AG04450 (cell line): Measurements from ENCODE around the gene MDN1. TPM values are rescaled to one million over a fixed set of nuclear protein-coding genes. Genes with fewer than 3 reads are reported as not detected.

ENCODE experiments used
- CTCF ChIA-PET: fragments of 300-600, 350-600 bp; formaldehyde crosslinking; extraction: SDS; loops from one replicate; lab custom pipeline; 2022; ENCODE audit warnings: antibody characterized with exemption, inconsistent platforms; lab: Charles Lee
- POLR2A ChIA-PET: fragments of 350-600 bp; formaldehyde crosslinking; extraction: SDS; loops from one replicate; lab custom pipeline; 2021; ENCODE audit warnings: antibody characterized with exemption, inconsistent platforms; lab: Yijun Ruan, JAX
- DNase-seq: peaks from one replicate; pipeline ENCODE4 v3.0.0-alpha.2; 2011; ENCODE audit warnings: low read depth, low spot score
- H3K27ac ChIP-seq: one replicate; pipeline ENCODE4 v1.5.1; 2012; ENCODE audit warnings: low read depth, low read length, control low read depth
- H3K27me3 ChIP-seq: one replicate; pipeline ENCODE4 v1.6.0; 2012; ENCODE audit warnings: low read length; ENCODE audit not compliant: control insufficient read depth, insufficient read depth
- H3K4me3 ChIP-seq: 2 replicates; pipeline ENCODE4 v1.5.1; 2011; ENCODE audit warnings: mild to moderate bottlenecking, low read depth, low read length, control low read depth
- H3K9me3 ChIP-seq: 2 replicates; pipeline ENCODE4 v1.5.1; 2012; ENCODE audit warnings: low read length; ENCODE audit not compliant: control insufficient read depth, insufficient read depth
- CTCF ChIP-seq: IDR thresholded peaks from 2 replicates; pipeline ENCODE4 v1.5.1; 2011; ENCODE audit warnings: low read depth, low read length, control low read depth, inconsistent platforms
- polyA plus RNA-seq: library from polyadenylated mRNA; depleted of rRNA; stranded (reverse); fragments of >200 nt; gene quantifications from 2 replicates; pipeline ENCODE4 v1.2.3, GENCODE V29; 2011

Gene MDN1
- polyA plus RNA-seq, 1 experiment, result 15.8 TPM

- no peak for DNase-seq
- POLR2A ChIA-PET, result no interaction called here
- H3K4me3 ChIP-seq, result no peak overlapping the region
- no peak for TF ChIP-seq CTCF
- no peaks in the 10 kb centered on the region for H3K9me3 ChIP-seq
- CTCF ChIA-PET, result no interaction called here
- no peak overlapping the region for H3K27ac ChIP-seq
- H3K27me3 ChIP-seq, result no peaks in the 10 kb centered on the region
Measured at GRCh38 chr6:89776583-89777233, 42.9 kb downstream of the MDN1 start.

GRCh38 chr6:89775150-89775549 lies 44.4 kb downstream of the MDN1 start:
- H3K27ac ChIP-seq, result no peak overlapping the region
- DNase-seq, result no peak
- H3K4me3 ChIP-seq, result no peak overlapping the region
- CTCF ChIA-PET, result no interaction called here
- no peak for TF ChIP-seq CTCF
- no peaks in the 10 kb centered on the region for H3K27me3 ChIP-seq
- no peaks in the 10 kb centered on the region for H3K9me3 ChIP-seq
- POLR2A ChIA-PET, result no interaction called here

GRCh38 chr6:89769572-89769971 lies 50.0 kb downstream of the MDN1 start:
- ChIA-PET CTCF (no interaction called here), POLR2A (no interaction called here)
- Histone ChIP-seq H3K27me3 (no peaks in the 10 kb centered on the region), H3K9me3 (no peaks in the 10 kb centered on the region), H3K4me3 (no peak overlapping the region), H3K27ac (no peak overlapping the region)
- no peak for TF ChIP-seq CTCF
- no peak for DNase-seq

GRCh38 chr6:89768324-89768723 lies 51.3 kb downstream of the MDN1 start:
- Histone ChIP-seq H3K4me3 (no peak overlapping the region), H3K9me3 (no peaks in the 10 kb centered on the region), H3K27ac (no peak overlapping the region), H3K27me3 (no peaks in the 10 kb centered on the region)
- ChIA-PET CTCF (no interaction called here), POLR2A (no interaction called here)
- no peak for TF ChIP-seq CTCF
- no peak for DNase-seq

GRCh38 chr6:89763550-89763949 lies 56.0 kb downstream of the MDN1 start:
- Histone ChIP-seq H3K4me3 (no peak overlapping the region), H3K27me3 (no peaks in the 10 kb centered on the region), H3K9me3 (no peaks in the 10 kb centered on the region), H3K27ac (no peak overlapping the region)
- ChIA-PET POLR2A (interaction anchor here (0.6 kb wide), 1 partner anchor 16 kb away, joined by 12 read pairs; no protein-coding TSS in a partner anchor), CTCF (interaction anchor here (0.7 to 1.2 kb wide), 2 partner anchors 31 to 716 kb away, joined by 3 to 4 read pairs; no protein-coding TSS in a partner anchor)
- DNase-seq, result peak; percentile 7
- TF ChIP-seq CTCF, result no peak
